ENCODE measurements around the gene SLC9A3. TPM values are rescaled to one million over a fixed set of nuclear protein-coding genes. Genes with fewer than 3 reads are reported as not detected.

The SLC9A3 gene
- total RNA-seq, 1 donor from 2014 or later = 1.2 TPM

GRCh38 chr5:453725-454481 lies 70.3 kb downstream of the SLC9A3 start:
- H3K27me3 Mint-ChIP-seq (ENCODE audit: unreplicated experiment) = no peaks in the 10 kb centered on the region
- DNase-seq (ENCODE audit: extremely low spot score, unreplicated experiment) = no peak
- H3K9me3 Mint-ChIP-seq (ENCODE audit: unreplicated experiment) = peaks cover 22% of the 10 kb centered on the region
- peaks cover 8% of the 10 kb centered on the region for H3K4me1 Mint-ChIP-seq (ENCODE audit: unreplicated experiment)
- no peak overlapping the region for H3K27ac Mint-ChIP-seq (ENCODE audit: unreplicated experiment)
- H3K4me3 Mint-ChIP-seq (ENCODE audit: unreplicated experiment) = no peak overlapping the region
- TF ChIP-seq CTCF (IDR thresholded peaks at IDR 0.05) = no peak
- peaks cover 71% of the 10 kb centered on the region for H3K36me3 Mint-ChIP-seq (ENCODE audit: unreplicated experiment)

GRCh38 chr5:452978-453710 lies 71.1 kb downstream of the SLC9A3 start:
- Mint-ChIP-seq H3K27ac (ENCODE audit: unreplicated experiment) (no peak overlapping the region), H3K4me3 (ENCODE audit: unreplicated experiment) (no peak overlapping the region), H3K4me1 (ENCODE audit: unreplicated experiment) (peaks cover 2% of the 10 kb centered on the region), H3K36me3 (ENCODE audit: unreplicated experiment) (peaks cover 72% of the 10 kb centered on the region), H3K9me3 (ENCODE audit: unreplicated experiment) (peaks cover 22% of the 10 kb centered on the region), H3K27me3 (ENCODE audit: unreplicated experiment) (no peaks in the 10 kb centered on the region)
- TF ChIP-seq CTCF (IDR thresholded peaks at IDR 0.05) = no peak
- DNase-seq (ENCODE audit: extremely low spot score, unreplicated experiment) = no peak

- no peak for DNase-seq (ENCODE audit: extremely low spot score, unreplicated experiment)
- H3K4me3 Mint-ChIP-seq (ENCODE audit: unreplicated experiment) = no peak overlapping the region
- H3K27ac Mint-ChIP-seq (ENCODE audit: unreplicated experiment) = no peak overlapping the region
- peaks cover 2% of the 10 kb centered on the region for H3K4me1 Mint-ChIP-seq (ENCODE audit: unreplicated experiment)
- H3K36me3 Mint-ChIP-seq (ENCODE audit: unreplicated experiment) = peaks cover 76% of the 10 kb centered on the region
- no peak for TF ChIP-seq CTCF (IDR thresholded peaks at IDR 0.05)
- no peaks in the 10 kb centered on the region for H3K27me3 Mint-ChIP-seq (ENCODE audit: unreplicated experiment)
- H3K9me3 Mint-ChIP-seq (ENCODE audit: unreplicated experiment) = peaks cover 22% of the 10 kb centered on the region
These were observed 72.4 kb downstream of the SLC9A3 start for GRCh38 chr5:451587-452458.

GRCh38 chr5:449151-449550 lies 75.1 kb downstream of the SLC9A3 start:
- H3K9me3 Mint-ChIP-seq (ENCODE audit: unreplicated experiment) = peaks cover 22% of the 10 kb centered on the region
- no peaks in the 10 kb centered on the region for H3K27me3 Mint-ChIP-seq (ENCODE audit: unreplicated experiment)
- peaks cover 70% of the 10 kb centered on the region for H3K36me3 Mint-ChIP-seq (ENCODE audit: unreplicated experiment)
- H3K4me3 Mint-ChIP-seq (ENCODE audit: unreplicated experiment) = no peak overlapping the region
- peaks cover 17% of the 10 kb centered on the region for H3K4me1 Mint-ChIP-seq (ENCODE audit: unreplicated experiment)
- TF ChIP-seq CTCF (IDR thresholded peaks at IDR 0.05) = no peak
- no peak overlapping the region for H3K27ac Mint-ChIP-seq (ENCODE audit: unreplicated experiment)
- no peak for DNase-seq (ENCODE audit: extremely low spot score, unreplicated experiment)
